Brain microvascular endothelial cell (primary cell): ENCODE measurements around the gene MBD4.
"Not testable (repeated sequence)": the region's sequence is repeated elsewhere in the genome, so short reads cannot be mapped to it uniquely, and the experiment has no call there.

Experiments used
- DNase-seq: peaks from one replicate; pipeline ENCODE4 v3.0.0-alpha.2; 2020
- H3K27ac ChIP-seq: fragments of 250-450 bp; sonication (Bioruptor Pico); 2 replicates; pipeline ENCODE4 v1.5.1; 2020; ENCODE audit warnings: mild to moderate bottlenecking, moderate library complexity
- H3K27me3 ChIP-seq: fragments of 250-450 bp; sonication (Bioruptor Pico); replicated peaks from 2 replicates; pipeline ENCODE4 v1.5.1; 2020; ENCODE audit warnings: mild to moderate bottlenecking
- H3K36me3 ChIP-seq: fragments of 250-450 bp; sonication (Bioruptor Pico); replicated peaks from 2 replicates; pipeline ENCODE4 v1.5.1; 2020; ENCODE audit warnings: mild to moderate bottlenecking
- H3K4me3 ChIP-seq: 2 replicates; pipeline ENCODE4 v1.5.1; 2011; ENCODE audit warnings: low read depth, mild to moderate bottlenecking, control low read depth, low read length, moderate library complexity
- CTCF ChIP-seq: IDR thresholded peaks from 2 replicates; pipeline ENCODE4 v1.5.1; 2011; ENCODE audit warnings: low read depth, mild to moderate bottlenecking, moderate library complexity, low read length, control low read depth, inconsistent platforms; ENCODE audit errors: missing control alignments
- in situ Hi-C: cut with HindIII; loops from 2 replicates; pipeline ENCODE4 v1.10.0; 2017; ENCODE audit warnings: low sequenced_read_pairs, low pct_ligation_motif_present

The MBD4 gene

GRCh38 chr3:129483870-129484269 is 44.1 kb upstream of the MBD4 start:
- no peaks in the 10 kb centered on the region for H3K27me3 ChIP-seq

GRCh38 chr3:129482721-129483120 is 43.0 kb upstream of the MBD4 start:
- in situ Hi-C loops, result no loop called here
- no peak overlapping the region for H3K4me3 ChIP-seq
- TF ChIP-seq CTCF, result peak; percentile 43
- H3K36me3 ChIP-seq, result no peaks in the 10 kb centered on the region
- H3K27me3 ChIP-seq, result no peaks in the 10 kb centered on the region
- no peak for DNase-seq
- H3K27ac ChIP-seq, result no peak overlapping the region

More at GRCh38 chr3:129483870-129484269, 44.1 kb upstream of the MBD4 start:
- Histone ChIP-seq H3K36me3 (no peaks in the 10 kb centered on the region), H3K27ac (no peak overlapping the region), H3K4me3 (no peak overlapping the region)
- no peak for TF ChIP-seq CTCF
- no peak for DNase-seq
- in situ Hi-C loops, result no loop called here

- peak; percentile 5 for DNase-seq
- H3K27ac ChIP-seq, result no peak overlapping the region
- TF ChIP-seq CTCF, result no peak
- no peaks in the 10 kb centered on the region for H3K36me3 ChIP-seq
- in situ Hi-C loops, result no loop called here
- no peaks in the 10 kb centered on the region for H3K27me3 ChIP-seq
- H3K4me3 ChIP-seq, result no peak overlapping the region
Measured at GRCh38 chr3:129481766-129482332, 42.1 kb upstream of the MBD4 start.

- in situ Hi-C loops, H3K36me3 ChIP-seq, H3K27ac ChIP-seq, H3K4me3 ChIP-seq, H3K27me3 ChIP-seq: not testable (repeated sequence)
- DNase-seq, result peak; percentile 78
Measured at GRCh38 chr3:129481225-129481765, 41.5 kb upstream of the MBD4 start.

- in situ Hi-C loops, result no loop called here
- TF ChIP-seq CTCF, result no peak
- DNase-seq, result no peak
- no peak overlapping the region for H3K27ac ChIP-seq
- H3K36me3 ChIP-seq, result no peaks in the 10 kb centered on the region
- no peaks in the 10 kb centered on the region for H3K27me3 ChIP-seq
- no peak overlapping the region for H3K4me3 ChIP-seq
Measured at GRCh38 chr3:129476586-129476985, 36.8 kb upstream of the MBD4 start.

GRCh38 chr3:129475863-129476262 is 36.1 kb upstream of the MBD4 start:
- in situ Hi-C loops, result no loop called here
- Histone ChIP-seq H3K4me3 (no peak overlapping the region), H3K27ac (no peak overlapping the region), H3K36me3 (no peaks in the 10 kb centered on the region), H3K27me3 (no peaks in the 10 kb centered on the region)
- no peak for TF ChIP-seq CTCF
- no peak for DNase-seq
